ENCODE results near the gene EPB41L2.

- TF ChIP-seq CTCF (IDR thresholded peaks at IDR 0.05): no peak
- TF ChIP-seq EP300 (IDR thresholded peaks at IDR 0.05): no peak
These were observed 126.1 kb downstream of the EPB41L2 start for GRCh38 chr6:130936933-130937332.
